ENCODE data around the gene TMEM179.

GRCh38 chr14:104635717-104636116 is 31.1 kb upstream of the TMEM179 start:
- TF ChIP-seq POLR2A (IDR thresholded peaks at IDR 0.05) = no peak
- TF ChIP-seq CTCF (IDR thresholded peaks at IDR 0.05 in 4 of 5, conservative IDR thresholded peaks at IDR 0.05 in 1 of 5) = no peak
